Heart left ventricle (tissue), 16 donors: Measurements from ENCODE around the gene PTPN5. TPM values are rescaled to one million over a fixed set of nuclear protein-coding genes. Genes with fewer than 3 reads are reported as not detected.

Experiments used
- ATAC-seq, 4 donors: fragments of 200-7000 bp; cut with Tn5 transposase; one replicate each; pipeline ENCODE4 v1.9.1; 2020 to 2022; ENCODE audit warnings: moderate library complexity in 4 of 4, mild to moderate bottlenecking in 3 of 4, moderate number of reproducible peaks in 1 of 4
- DNase-seq, 5 donors: peaks; one replicate each; pipeline ENCODE4 v3.0.0-alpha.2; 2020
- H3K27ac ChIP-seq, 12 donors: fragments of 200-600 bp; sonication (generic) in 4 of 12; one replicate each; pipeline versions ENCODE4 v1.5.0 to v1.8.0; 2016 to 2022; ENCODE audit warnings: mild to moderate bottlenecking in 2 of 12
- H3K27me3 ChIP-seq, 9 donors: fragments of 200-600 bp; sonication (generic) in 2 of 9; one replicate each; pipeline versions ENCODE4 v1.5.1 to v1.8.0; 2016 to 2022; ENCODE audit warnings: mild to moderate bottlenecking in 3 of 9
- H3K36me3 ChIP-seq, 9 donors: fragments of 200-600 bp; sonication (generic) in 2 of 9; one replicate each; pipeline versions ENCODE4 v1.5.0 to v1.8.0; 2018 to 2022; ENCODE audit warnings: mild to moderate bottlenecking in 2 of 9
- H3K4me1 ChIP-seq, 12 donors: fragments of 200-600 bp; sonication (generic) in 4 of 12; one replicate each; pipeline versions ENCODE4 v1.5.0 to v1.8.0; 2016 to 2022; ENCODE audit warnings: mild to moderate bottlenecking in 3 of 12
- H3K4me3 ChIP-seq, 12 donors: fragments of 200-600 bp; sonication (generic) in 4 of 12; one replicate each; pipeline versions ENCODE4 v1.5.0 to v1.8.0; 2017 to 2022; ENCODE audit warnings: mild to moderate bottlenecking in 9 of 12, moderate library complexity in 4 of 12
- H3K9me3 ChIP-seq, 12 donors: fragments of 200-600 bp; sonication (generic) in 4 of 12; one replicate each; pipeline versions ENCODE4 v1.5.0 to v1.8.0; 2016 to 2022; ENCODE audit warnings: mild to moderate bottlenecking in 1 of 12
- CTCF ChIP-seq, 12 donors: fragments of 200-600 bp; sonication (generic) in 4 of 12; IDR thresholded peaks; one replicate each; pipeline versions ENCODE4 v1.5.0 to v1.8.0; 2018 to 2022; ENCODE audit warnings: antibody characterized with exemption in 12 of 12, mild to moderate bottlenecking in 5 of 12
- POLR2A ChIP-seq, 2 donors: fragments of 450-650 bp; IDR thresholded peaks; one replicate each; pipeline ENCODE4 v1.6.1; 2017; ENCODE audit warnings: antibody characterized with exemption in 2 of 2, mild to moderate bottlenecking in 2 of 2, moderate library complexity in 2 of 2
- WGBS, 4 donors: extraction: QIAGEN DNeasy Blood & Tissue Kit in 2 of 4; methylation state at CpG; one replicate each; pipeline versions ENCODE4 v1.1.5 to v1.1.7; 2013 to 2018; 5-methylcytosine and 5-hydroxymethylcytosine counted together
- intact Hi-C, 10 donors: fragments of 100-400 bp; cut with DNase I; formaldehyde crosslinking; loops; one replicate each; pipeline versions ENCODE4 v1.11.1 to v1.14.2; 2022
- polyA plus RNA-seq, 2 donors: library from polyadenylated mRNA; stranded (reverse); fragments of 200-250 nt; gene quantifications; one replicate each; pipeline ENCODE4 v1.2.3, GENCODE V29; 2013
- total RNA-seq, 9 donors: library from RNA; depleted of rRNA in 2 of 9; stranded (reverse); fragments of >200 nt in 2 of 9; fragmentation: NEBNext Ultra II Directional in 3 of 9; extraction: Animal tissue kit (Norgen Biotek cat#: 25700) in 3 of 9; gene quantifications; one replicate each; pipeline versions ENCODE4 v1.1.0 to v1.2.4, GENCODE V29; 2016 to 2023
- donor health status: ischemic (EF 13 %, LVEDD 7.1; RV severe dilation, severe dysfunction).
- donor health status: healthy with polysubstance abuse.
- donor health status: DM: no; HTN: yes; CAD: no.
- donor health status: DM: no; HTN: no; CAD: no.
- donor health status: ischemic (EF 25% LVEDD 6.9; RV normal size, moderate dysfunction).
- donor health status: ischemic (EF 25% LVEDD 5.7; RV mildly dilated, moderate dysfunction).
- donor health status: healthy.
- donor health status: DM: yes; HTN: yes; CAD: no.
- donor health status: ischemic (EF 35%, LVEDD 5.7; RV mildly dilated, moderate dysfunction).
- donor health status: nonischemic (EF 11% LVEDD 7.7; RV severe dilation, severe dysfunction).
- donor health status: DM: yes; HTN: yes; CAD: no.
- donor health status: PGD.
- donor health status: ischemic (EF 29% LVEDD 5.4; RV normal size, mild dysfunction).
- donor health status: nonischemic (EF 23%, LVEDD 6.1; RV moderate dilation, normal function).

Gene PTPN5
- total and polyA plus RNA-seq, 11 donors, result 2.3 to 18.5 (median 5.4) TPM

DNA sequence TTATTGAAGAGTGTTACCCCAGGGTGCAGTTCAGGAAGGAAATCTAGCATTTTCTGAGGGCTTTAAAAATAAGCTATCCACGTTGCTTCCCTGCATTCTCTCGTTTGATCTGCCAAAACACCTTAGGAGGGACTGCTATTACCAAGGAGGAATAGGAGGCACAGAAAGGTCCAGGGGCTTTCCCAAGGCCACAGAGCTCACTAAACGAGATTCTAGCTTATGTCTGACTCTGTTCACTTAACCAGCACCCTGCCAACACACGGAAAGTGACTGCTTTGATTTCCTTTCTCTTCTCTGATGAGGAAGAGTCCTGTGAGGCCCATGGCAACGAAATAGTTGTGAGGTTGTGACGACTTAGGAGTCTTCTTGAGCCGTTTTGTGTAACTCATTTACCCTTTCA lies 3.4 kb upstream of the PTPN5 start:
- H3K27me3 ChIP-seq, result peaks cover 7 to 52% (median 25%) of the 10 kb centered on the region in 9 donors
- H3K4me3 ChIP-seq, result no peak overlapping the region
- ATAC-seq (no peak), DNase-seq (no peak)
- no peaks in the 10 kb centered on the region for H3K9me3 ChIP-seq
- H3K36me3 ChIP-seq, result no peaks in the 10 kb centered on the region
- TF ChIP-seq CTCF (IDR thresholded peaks at IDR 0.05) (no peak), POLR2A (IDR thresholded peaks at IDR 0.05) (no peak)
- H3K27ac ChIP-seq, result no peak overlapping the region
- intact Hi-C loops, result no loop called here
- peaks cover 0 to 24% (median 7%) of the 10 kb centered on the region in 12 donors for H3K4me1 ChIP-seq
- whole genome bisulfite sequencing, 4 donors, result 42 to 49% (median 45%) methylated on average over 7 of the region's 7 CpGs

DNA sequence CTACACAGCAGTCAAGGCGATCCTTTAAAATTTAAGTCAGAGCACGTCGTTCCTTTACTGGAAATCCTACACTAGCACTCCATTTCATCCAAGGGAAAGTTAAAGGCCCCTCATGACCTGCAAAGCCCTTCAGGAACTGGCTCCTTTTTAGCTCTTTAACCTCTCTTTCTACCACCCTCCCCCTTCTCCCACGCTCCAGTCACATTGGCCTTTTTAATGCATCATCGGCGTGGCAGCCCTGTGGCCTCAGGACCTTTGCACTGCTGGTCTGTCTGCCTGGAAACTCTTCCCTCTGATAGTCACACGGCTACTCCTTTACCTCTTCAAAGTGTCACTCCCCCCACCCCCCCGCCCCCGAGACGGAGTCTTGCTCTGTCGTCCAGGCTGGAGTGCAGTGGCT lies 1.2 kb upstream of the PTPN5 start:
- Histone ChIP-seq H3K4me1 (peaks cover 0 to 24% (median 7%) of the 10 kb centered on the region in 12 donors), H3K4me3 (peak overlapping the region in 1 of 12 donors; percentile 73), H3K27ac (no peak overlapping the region), H3K27me3 (peaks cover 7 to 53% (median 25%) of the 10 kb centered on the region in 9 donors), H3K9me3 (no peaks in the 10 kb centered on the region), H3K36me3 (no peaks in the 10 kb centered on the region)
- WGBS, 4 donors, result 65 to 72% (median 67%) methylated on average over 11 of the region's 11 CpGs
- TF ChIP-seq CTCF (IDR thresholded peaks at IDR 0.05) (no peak), POLR2A (IDR thresholded peaks at IDR 0.05) (no peak)
- DNase-seq, result no peak
- intact Hi-C loops, result no loop called here
- no peak for ATAC-seq

DNA sequence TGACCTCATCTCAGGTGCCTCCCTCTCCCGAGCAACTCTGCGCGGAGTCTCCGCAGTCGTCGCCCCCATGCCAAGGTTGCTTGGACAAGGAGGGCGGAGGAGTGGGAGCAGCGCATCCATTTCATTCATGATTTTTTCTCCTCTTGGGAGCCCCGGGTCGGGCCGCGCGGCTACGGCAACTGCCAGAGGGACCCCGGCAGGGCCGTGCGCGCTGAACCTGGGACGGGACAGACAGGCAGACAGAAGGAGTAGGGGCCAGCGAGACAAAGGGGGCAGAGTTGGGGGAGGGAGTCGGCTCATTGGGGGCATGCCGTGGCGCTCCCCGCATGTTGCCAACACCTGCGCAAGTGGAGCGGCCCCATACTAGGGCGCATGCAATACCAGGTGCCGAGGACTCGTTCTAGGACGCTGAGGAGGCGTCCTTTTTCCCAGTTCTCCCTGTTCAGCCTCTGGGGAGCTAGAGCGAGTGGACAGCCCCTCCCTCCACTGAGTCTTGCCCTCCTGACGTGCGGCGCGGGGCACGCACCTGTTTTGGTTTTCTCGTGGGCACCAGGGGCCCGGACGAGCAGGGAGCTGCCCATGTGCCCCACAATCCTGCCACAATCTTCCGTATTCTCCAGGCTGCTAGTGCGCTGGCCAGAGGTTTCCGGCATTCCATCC lies 501 bp upstream of the PTPN5 start:
- WGBS, 4 donors, result 1 to 7% (median 2%) methylated on average over 11 to 43 of the region's 43 CpGs
- no peak for TF ChIP-seq CTCF (IDR thresholded peaks at IDR 0.05)
- no peak for TF ChIP-seq POLR2A (IDR thresholded peaks at IDR 0.05)
- intact Hi-C loops, result no loop called here
- Histone ChIP-seq H3K4me1 (peaks cover 0 to 24% (median 7%) of the 10 kb centered on the region in 12 donors), H3K4me3 (peak overlapping the region; percentile 37 to 73 (median 56)), H3K27me3 (peaks cover 7 to 53% (median 25%) of the 10 kb centered on the region in 9 donors), H3K27ac (peak overlapping the region in 8 of 12 donors; percentile 31 to 68 (median 54)), H3K9me3 (no peaks in the 10 kb centered on the region), H3K36me3 (no peaks in the 10 kb centered on the region)
- DNase-seq (no peak), ATAC-seq (peak in 1 of 4 donors; percentile 8)

- no peak for ATAC-seq
- H3K36me3 ChIP-seq, result no peaks in the 10 kb centered on the region
Measured at GRCh38 chr11:18790883-18791206, 753 bp downstream of the PTPN5 start.

More at GRCh38 chr11:18790883-18791206, 753 bp downstream of the PTPN5 start:
- 4 to 13% (median 4%) methylated on average over 8 to 17 of the region's 17 CpGs for WGBS, 4 donors
- intact Hi-C loops, result no loop called here
- peaks cover 7 to 53% (median 25%) of the 10 kb centered on the region in 9 donors for H3K27me3 ChIP-seq
- H3K27ac ChIP-seq, result peak overlapping the region in 6 of 12 donors; percentile 31 to 68 (median 54)
- peak overlapping the region; percentile 37 to 73 (median 56) for H3K4me3 ChIP-seq
- no peaks in the 10 kb centered on the region for H3K9me3 ChIP-seq
- no peak for TF ChIP-seq POLR2A (IDR thresholded peaks at IDR 0.05)
- TF ChIP-seq CTCF (IDR thresholded peaks at IDR 0.05), result no peak
- DNase-seq, result no peak
- peaks cover 0 to 24% (median 7%) of the 10 kb centered on the region in 12 donors for H3K4me1 ChIP-seq
